Activated naive CD4-positive, alpha-beta T cell treated with anti-CD3 and anti-CD28 coated beads for 36 hours (primary cell): Measurements from ENCODE around the gene FANCD2OS. TPM values are rescaled to one million over a fixed set of nuclear protein-coding genes. Genes with fewer than 3 reads are reported as not detected.
A peak's percentile ranks its signal among the peaks of the same experiment; 100 is the strongest.
"Not testable (repeated sequence)": the region's sequence is repeated elsewhere in the genome, so short reads cannot be mapped to it uniquely, and the experiment has no call there.

Experiments used
- CTCF ChIA-PET: fragments of 350-600 bp; sonication (Branson Sonifier 250); formaldehyde crosslinking; loops from one replicate; lab custom pipeline; 2021; ENCODE audit warnings: antibody characterized with exemption; lab: Charles Lee
- DNase-seq: peaks from one replicate; pipeline ENCODE4 v3.0.0-alpha.2; 2020
- H3K27ac Mint-ChIP-seq: one replicate; pipeline ENCODE4 v1.8.0; 2021; ENCODE audit warnings: mild to moderate bottlenecking, mixed read lengths
- H3K27me3 Mint-ChIP-seq: one replicate; pipeline ENCODE4 v1.8.0; 2021; ENCODE audit warnings: low read depth, mixed read lengths
- H3K36me3 Mint-ChIP-seq: one replicate; pipeline ENCODE4 v1.8.0; 2021; ENCODE audit warnings: low read depth, mixed read lengths
- H3K4me1 Mint-ChIP-seq: one replicate; pipeline ENCODE4 v1.8.0; 2021; ENCODE audit warnings: low read depth, mixed read lengths
- H3K4me3 Mint-ChIP-seq: one replicate; pipeline ENCODE4 v1.8.0; 2021; ENCODE audit warnings: mild to moderate bottlenecking, moderate library complexity, mixed read lengths
- H3K9me3 Mint-ChIP-seq: one replicate; pipeline ENCODE4 v1.8.0; 2021; ENCODE audit warnings: mixed read lengths
- intact Hi-C: fragments of 100-400 bp; cut with micrococcal nuclease; formaldehyde crosslinking; loops from one replicate; pipeline ENCODE4 v1.15.1; 2023
- total RNA-seq, 2 experiments: library from RNA; stranded (reverse); gene quantifications; one replicate each; pipeline ENCODE4 v1.2.3, GENCODE V29; 2021

FANCD2OS gene
- total RNA-seq, 2 experiments from 2014 or later: not detected

- Mint-ChIP-seq H3K36me3 (no peaks in the 10 kb centered on the region), H3K27ac (no peak overlapping the region), H3K9me3 (no peaks in the 10 kb centered on the region), H3K4me3 (no peak overlapping the region), H3K27me3 (no peaks in the 10 kb centered on the region), H3K4me1 (peaks cover 1% of the 10 kb centered on the region)
- no peak for DNase-seq
- CTCF ChIA-PET: interaction anchor here (1.8 kb wide), 1 partner anchor 185 kb away, joined by 6 read pairs; the partner anchor contains the start of gene SEC13
- intact Hi-C loops: no loop called here
These were observed 28.5 kb upstream of the FANCD2OS start for GRCh38 chr3:10136426-10137005.

- H3K36me3 Mint-ChIP-seq, DNase-seq, H3K27ac Mint-ChIP-seq, H3K27me3 Mint-ChIP-seq, H3K9me3 Mint-ChIP-seq, H3K4me1 Mint-ChIP-seq, intact Hi-C loops, H3K4me3 Mint-ChIP-seq: not testable (repeated sequence)
- CTCF ChIA-PET: interaction anchor here (0.7 to 1.8 kb wide), 2 partner anchors 62 to 186 kb away, joined by 3 to 6 read pairs; partner anchors contain the start of gene SEC13
These were observed 27.8 kb upstream of the FANCD2OS start for GRCh38 chr3:10135872-10136271.

GRCh38 chr3:10122724-10123123 lies 14.7 kb upstream of the FANCD2OS start:
- DNase-seq: no peak
- H3K4me3 Mint-ChIP-seq: no peak overlapping the region
- H3K9me3 Mint-ChIP-seq: no peaks in the 10 kb centered on the region
- no peaks in the 10 kb centered on the region for H3K27me3 Mint-ChIP-seq
- H3K36me3 Mint-ChIP-seq: peaks cover 32% of the 10 kb centered on the region
- H3K4me1 Mint-ChIP-seq: peaks cover 45% of the 10 kb centered on the region
- CTCF ChIA-PET: interaction anchor here (0.8 to 1.1 kb wide), 2 partner anchors 10 to 141 kb away, joined by 4 to 6 read pairs; no protein-coding TSS in a partner anchor
- H3K27ac Mint-ChIP-seq: peak overlapping the region; percentile 43
- intact Hi-C loops: no loop called here

- H3K27me3 Mint-ChIP-seq: no peaks in the 10 kb centered on the region
- peak overlapping the region; percentile 46 for H3K27ac Mint-ChIP-seq
- CTCF ChIA-PET: no interaction called here
- intact Hi-C loops: no loop called here
- no peak overlapping the region for H3K4me3 Mint-ChIP-seq
- H3K4me1 Mint-ChIP-seq: peaks cover 57% of the 10 kb centered on the region
- H3K9me3 Mint-ChIP-seq: no peaks in the 10 kb centered on the region
- no peak for DNase-seq
- H3K36me3 Mint-ChIP-seq: peaks cover 19% of the 10 kb centered on the region
These were observed 13.0 kb upstream of the FANCD2OS start for GRCh38 chr3:10121064-10121463.

GRCh38 chr3:10119376-10119775 lies 11.3 kb upstream of the FANCD2OS start:
- Mint-ChIP-seq H3K27ac (no peak overlapping the region), H3K27me3 (no peaks in the 10 kb centered on the region)
- intact Hi-C loops: loop anchor here (5.0 kb wide), 2 partner anchors 168 to 402 kb away; no protein-coding TSS in a partner anchor

GRCh38 chr3:10116928-10117327 lies 8.9 kb upstream of the FANCD2OS start:
- intact Hi-C loops: loop anchor here (5.0 kb wide), 2 partner anchors 170 to 400 kb away; no protein-coding TSS in a partner anchor
- no peak for DNase-seq
- CTCF ChIA-PET: interaction anchor here (1.4 kb wide), 1 partner anchor 170 kb away, joined by 4 read pairs; no protein-coding TSS in a partner anchor
- Mint-ChIP-seq H3K9me3 (no peaks in the 10 kb centered on the region), H3K27me3 (no peaks in the 10 kb centered on the region), H3K4me3 (peak overlapping the region; percentile 92), H3K27ac (peak overlapping the region; percentile 94), H3K4me1 (peaks cover 39% of the 10 kb centered on the region), H3K36me3 (peaks cover 6% of the 10 kb centered on the region)

More at GRCh38 chr3:10119376-10119775, 11.3 kb upstream of the FANCD2OS start:
- CTCF ChIA-PET: interaction anchor here (1.0 kb wide), 1 partner anchor 107 kb away, joined by 3 read pairs; no protein-coding TSS in a partner anchor
- H3K36me3 Mint-ChIP-seq: peaks cover 10% of the 10 kb centered on the region
- DNase-seq: no peak
- peaks cover 54% of the 10 kb centered on the region for H3K4me1 Mint-ChIP-seq
- no peaks in the 10 kb centered on the region for H3K9me3 Mint-ChIP-seq
- no peak overlapping the region for H3K4me3 Mint-ChIP-seq

- CTCF ChIA-PET: interaction anchor here (0.5 to 1.4 kb wide), 3 partner anchors 52 to 171 kb away, joined by 3 to 5 read pairs (median 4); no protein-coding TSS in a partner anchor
- no peak for DNase-seq
- Mint-ChIP-seq H3K27ac (peak overlapping the region; percentile 94), H3K4me3 (peak overlapping the region; percentile 92), H3K4me1 (peaks cover 37% of the 10 kb centered on the region), H3K9me3 (no peaks in the 10 kb centered on the region), H3K36me3 (peaks cover 4% of the 10 kb centered on the region), H3K27me3 (no peaks in the 10 kb centered on the region)
- intact Hi-C loops: loop anchor here (5.0 kb wide), 2 partner anchors 171 to 399 kb away; no protein-coding TSS in a partner anchor
These were observed 8.0 kb upstream of the FANCD2OS start for GRCh38 chr3:10116138-10116460.

GRCh38 chr3:10115326-10116137 lies 7.5 kb upstream of the FANCD2OS start, which contains the start of gene BRK1:
Gene BRK1, plus strand, starts transcription at chr3:10115675. Its CDS starts 27 bp downstream, at chr3:10115702.
- peak within 1 kb of the TSS; percentile 94 for H3K27ac Mint-ChIP-seq
- H3K36me3 Mint-ChIP-seq: peaks cover 4% of the 10 kb centered on the region
- peak within 1 kb of the TSS; percentile 92 for H3K4me3 Mint-ChIP-seq
- H3K9me3 Mint-ChIP-seq: no peaks in the 10 kb centered on the region
- peaks cover 31% of the 10 kb centered on the region for H3K4me1 Mint-ChIP-seq
- no peaks in the 10 kb centered on the region for H3K27me3 Mint-ChIP-seq
- DNase-seq: peak; percentile 97
- CTCF ChIA-PET: interaction anchor here (0.5 to 1.4 kb wide), 4 partner anchors 52 to 210 kb away, joined by 3 to 5 read pairs (median 4); no protein-coding TSS in a partner anchor
- intact Hi-C loops: loop anchor here (1.0 to 5.0 kb wide), 13 partner anchors 26 to 718 kb away; partner anchors contain the start of genes CRELD1, FANCD2, IRAK2 and JAGN1

GRCh38 chr3:10106919-10107318 lies 1.1 kb downstream of the FANCD2OS start:
- intact Hi-C loops: no loop called here
- CTCF ChIA-PET: no interaction called here
- Mint-ChIP-seq H3K27me3 (no peaks in the 10 kb centered on the region), H3K27ac (no peak overlapping the region), H3K4me3 (no peak overlapping the region), H3K9me3 (no peaks in the 10 kb centered on the region), H3K36me3 (peaks cover 1% of the 10 kb centered on the region), H3K4me1 (no peaks in the 10 kb centered on the region)
- DNase-seq: no peak

GRCh38 chr3:10099041-10099440 lies 9.0 kb downstream of the FANCD2OS start:
- CTCF ChIA-PET: no interaction called here
- Mint-ChIP-seq H3K27me3 (no peaks in the 10 kb centered on the region), H3K4me3 (no peak overlapping the region), H3K4me1 (no peaks in the 10 kb centered on the region), H3K27ac (no peak overlapping the region), H3K9me3 (no peaks in the 10 kb centered on the region), H3K36me3 (peaks cover 34% of the 10 kb centered on the region)
- intact Hi-C loops: no loop called here
- DNase-seq: no peak

GRCh38 chr3:10093678-10094077 lies 14.4 kb downstream of the FANCD2OS start:
- Mint-ChIP-seq H3K4me3 (no peak overlapping the region), H3K27ac (no peak overlapping the region), H3K4me1 (no peaks in the 10 kb centered on the region), H3K27me3 (no peaks in the 10 kb centered on the region), H3K9me3 (no peaks in the 10 kb centered on the region), H3K36me3 (peaks cover 43% of the 10 kb centered on the region)
- intact Hi-C loops: no loop called here
- no peak for DNase-seq
- CTCF ChIA-PET: interaction anchor here (1.6 kb wide), 1 partner anchor 8 kb away, joined by 3 read pairs; no protein-coding TSS in a partner anchor

- H3K9me3 Mint-ChIP-seq, intact Hi-C loops, H3K4me3 Mint-ChIP-seq, DNase-seq, H3K27ac Mint-ChIP-seq, H3K27me3 Mint-ChIP-seq, H3K4me1 Mint-ChIP-seq, CTCF ChIA-PET: not testable (repeated sequence)
- peaks cover 50% of the 10 kb centered on the region for H3K36me3 Mint-ChIP-seq
These were observed 16.7 kb downstream of the FANCD2OS start for GRCh38 chr3:10091387-10091786.
